ENCODE data around the gene DEF6.

The DEF6 gene

GRCh38 chr6:35359346-35359743, 61.7 kb downstream of the DEF6 start:
- Histone ChIP-seq H3K4me2 (ENCODE audit: low read length) (no peak overlapping the region), H3K36me3 (ENCODE audit: insufficient read depth, low read length) (peaks cover 48% of the 10 kb centered on the region), H3K4me3 (ENCODE audit: low read length) (no peak overlapping the region), H3K27me3 (ENCODE audit: control insufficient read depth, insufficient read depth, low read length) (no peaks in the 10 kb centered on the region), H3K9me3 (replicated peaks; ENCODE audit: low read length) (no peaks in the 10 kb centered on the region), H3K9ac (ENCODE audit: low read depth, low read length) (no peak overlapping the region), H3K4me1 (ENCODE audit: control insufficient read depth, insufficient read depth, low read length) (peaks cover 23% of the 10 kb centered on the region)

DNA sequence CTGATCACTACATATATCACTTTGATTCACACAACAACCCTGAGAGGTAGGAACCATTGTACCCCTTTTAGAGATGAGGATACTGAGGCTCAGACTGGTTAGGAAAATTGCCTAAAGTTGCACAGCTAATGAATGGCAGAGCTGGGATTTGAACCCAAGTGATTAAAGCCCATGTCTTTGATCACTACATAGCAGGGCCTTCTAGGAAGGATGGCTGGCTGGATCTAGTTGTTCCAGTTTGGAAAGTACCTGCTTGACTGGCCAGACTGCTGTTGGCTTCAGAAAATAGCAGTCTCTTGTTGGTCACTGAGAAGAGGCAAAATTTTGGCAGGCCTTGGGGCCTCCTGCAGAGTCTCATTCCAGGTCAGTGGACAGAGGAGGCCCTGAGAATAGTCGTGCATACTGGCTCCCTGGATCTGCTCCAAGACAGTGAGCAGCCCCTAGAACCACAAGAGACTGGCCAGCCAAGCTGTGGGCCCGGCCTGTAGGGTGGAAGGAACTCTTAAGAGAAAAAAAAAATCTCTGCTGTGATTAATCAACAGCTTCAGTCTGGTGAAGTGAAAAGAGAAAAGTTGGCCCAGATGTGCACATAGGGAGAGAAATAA, 62.2 kb downstream of the DEF6 start:
- Histone ChIP-seq H3K27me3 (ENCODE audit: control insufficient read depth, insufficient read depth, low read length) (no peaks in the 10 kb centered on the region), H3K36me3 (ENCODE audit: insufficient read depth, low read length) (peaks cover 43% of the 10 kb centered on the region), H3K9ac (ENCODE audit: low read depth, low read length) (no peak overlapping the region), H3K4me2 (ENCODE audit: low read length) (no peak overlapping the region), H3K9me3 (replicated peaks; ENCODE audit: low read length) (no peaks in the 10 kb centered on the region), H3K4me1 (ENCODE audit: control insufficient read depth, insufficient read depth, low read length) (peaks cover 18% of the 10 kb centered on the region), H3K4me3 (ENCODE audit: low read length) (no peak overlapping the region)

- Histone ChIP-seq H3K27me3 (ENCODE audit: control insufficient read depth, insufficient read depth, low read length) (no peaks in the 10 kb centered on the region), H3K4me2 (ENCODE audit: low read length) (no peak overlapping the region), H3K36me3 (ENCODE audit: insufficient read depth, low read length) (peaks cover 38% of the 10 kb centered on the region), H3K4me1 (ENCODE audit: control insufficient read depth, insufficient read depth, low read length) (peaks cover 14% of the 10 kb centered on the region), H3K9ac (ENCODE audit: low read depth, low read length) (no peak overlapping the region), H3K9me3 (replicated peaks; ENCODE audit: low read length) (no peaks in the 10 kb centered on the region), H3K4me3 (ENCODE audit: low read length) (no peak overlapping the region)
These were observed 62.9 kb downstream of the DEF6 start for GRCh38 chr6:35360349-35361138.

GRCh38 chr6:35362200-35362599, 64.6 kb downstream of the DEF6 start:
- Histone ChIP-seq H3K9me3 (replicated peaks; ENCODE audit: low read length) (no peaks in the 10 kb centered on the region), H3K9ac (ENCODE audit: low read depth, low read length) (no peak overlapping the region), H3K4me2 (ENCODE audit: low read length) (no peak overlapping the region), H3K4me1 (ENCODE audit: control insufficient read depth, insufficient read depth, low read length) (peaks cover 14% of the 10 kb centered on the region), H3K4me3 (ENCODE audit: low read length) (no peak overlapping the region), H3K27me3 (ENCODE audit: control insufficient read depth, insufficient read depth, low read length) (no peaks in the 10 kb centered on the region), H3K36me3 (ENCODE audit: insufficient read depth, low read length) (peaks cover 29% of the 10 kb centered on the region)

- Histone ChIP-seq H3K9me3 (replicated peaks; ENCODE audit: low read length) (no peaks in the 10 kb centered on the region), H3K9ac (ENCODE audit: low read depth, low read length) (no peak overlapping the region), H3K27me3 (ENCODE audit: control insufficient read depth, insufficient read depth, low read length) (no peaks in the 10 kb centered on the region), H3K4me1 (ENCODE audit: control insufficient read depth, insufficient read depth, low read length) (peaks cover 23% of the 10 kb centered on the region), H3K36me3 (ENCODE audit: insufficient read depth, low read length) (peaks cover 24% of the 10 kb centered on the region), H3K4me3 (ENCODE audit: low read length) (no peak overlapping the region), H3K4me2 (ENCODE audit: low read length) (no peak overlapping the region)
These were observed 65.7 kb downstream of the DEF6 start for GRCh38 chr6:35363293-35363750.

- no peaks in the 10 kb centered on the region for H3K9me3 ChIP-seq (replicated peaks; ENCODE audit: low read length)
- no peak overlapping the region for H3K4me3 ChIP-seq (ENCODE audit: low read length)
- peaks cover 16% of the 10 kb centered on the region for H3K36me3 ChIP-seq (ENCODE audit: insufficient read depth, low read length)
- H3K9ac ChIP-seq (ENCODE audit: low read depth, low read length), result no peak overlapping the region
- H3K4me2 ChIP-seq (ENCODE audit: low read length), result no peak overlapping the region
- no peaks in the 10 kb centered on the region for H3K27me3 ChIP-seq (ENCODE audit: control insufficient read depth, insufficient read depth, low read length)
- H3K4me1 ChIP-seq (ENCODE audit: control insufficient read depth, insufficient read depth, low read length), result peaks cover 34% of the 10 kb centered on the region
These were observed 68.1 kb downstream of the DEF6 start for GRCh38 chr6:35365594-35366203.

DNA sequence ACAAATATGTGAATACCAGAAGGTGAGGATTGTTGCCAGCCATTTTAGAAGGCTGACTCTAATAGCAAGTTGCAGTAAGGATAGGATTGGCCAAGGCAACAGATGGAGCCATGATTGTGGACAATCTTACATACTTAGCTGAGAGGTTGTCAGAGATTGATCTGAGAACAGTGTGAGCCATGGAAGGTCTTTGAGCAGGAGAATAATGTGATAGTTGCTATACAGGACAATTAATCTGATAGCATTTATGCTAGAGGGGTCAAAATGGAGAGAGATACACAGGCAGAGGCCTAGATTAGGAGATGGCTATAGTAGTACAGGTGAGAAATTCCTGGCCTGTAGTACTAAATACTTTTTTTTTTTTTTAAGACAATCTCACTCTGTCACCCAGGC, 68.6 kb downstream of the DEF6 start:
- peaks cover 37% of the 10 kb centered on the region for H3K4me1 ChIP-seq (ENCODE audit: control insufficient read depth, insufficient read depth, low read length)
- H3K4me2 ChIP-seq (ENCODE audit: low read length), result no peak overlapping the region
- no peaks in the 10 kb centered on the region for H3K9me3 ChIP-seq (replicated peaks; ENCODE audit: low read length)
- peaks cover 13% of the 10 kb centered on the region for H3K36me3 ChIP-seq (ENCODE audit: insufficient read depth, low read length)
- no peak overlapping the region for H3K9ac ChIP-seq (ENCODE audit: low read depth, low read length)
- no peak overlapping the region for H3K4me3 ChIP-seq (ENCODE audit: low read length)
- no peaks in the 10 kb centered on the region for H3K27me3 ChIP-seq (ENCODE audit: control insufficient read depth, insufficient read depth, low read length)

- no peak overlapping the region for H3K4me3 ChIP-seq (ENCODE audit: low read length)
- no peaks in the 10 kb centered on the region for H3K27me3 ChIP-seq (ENCODE audit: control insufficient read depth, insufficient read depth, low read length)
- no peak overlapping the region for H3K4me2 ChIP-seq (ENCODE audit: low read length)
- no peak overlapping the region for H3K9ac ChIP-seq (ENCODE audit: low read depth, low read length)
- peaks cover 41% of the 10 kb centered on the region for H3K4me1 ChIP-seq (ENCODE audit: control insufficient read depth, insufficient read depth, low read length)
- no peaks in the 10 kb centered on the region for H3K9me3 ChIP-seq (replicated peaks; ENCODE audit: low read length)
- H3K36me3 ChIP-seq (ENCODE audit: insufficient read depth, low read length), result peaks cover 10% of the 10 kb centered on the region
These were observed 70.0 kb downstream of the DEF6 start for GRCh38 chr6:35367646-35368037.

DNA sequence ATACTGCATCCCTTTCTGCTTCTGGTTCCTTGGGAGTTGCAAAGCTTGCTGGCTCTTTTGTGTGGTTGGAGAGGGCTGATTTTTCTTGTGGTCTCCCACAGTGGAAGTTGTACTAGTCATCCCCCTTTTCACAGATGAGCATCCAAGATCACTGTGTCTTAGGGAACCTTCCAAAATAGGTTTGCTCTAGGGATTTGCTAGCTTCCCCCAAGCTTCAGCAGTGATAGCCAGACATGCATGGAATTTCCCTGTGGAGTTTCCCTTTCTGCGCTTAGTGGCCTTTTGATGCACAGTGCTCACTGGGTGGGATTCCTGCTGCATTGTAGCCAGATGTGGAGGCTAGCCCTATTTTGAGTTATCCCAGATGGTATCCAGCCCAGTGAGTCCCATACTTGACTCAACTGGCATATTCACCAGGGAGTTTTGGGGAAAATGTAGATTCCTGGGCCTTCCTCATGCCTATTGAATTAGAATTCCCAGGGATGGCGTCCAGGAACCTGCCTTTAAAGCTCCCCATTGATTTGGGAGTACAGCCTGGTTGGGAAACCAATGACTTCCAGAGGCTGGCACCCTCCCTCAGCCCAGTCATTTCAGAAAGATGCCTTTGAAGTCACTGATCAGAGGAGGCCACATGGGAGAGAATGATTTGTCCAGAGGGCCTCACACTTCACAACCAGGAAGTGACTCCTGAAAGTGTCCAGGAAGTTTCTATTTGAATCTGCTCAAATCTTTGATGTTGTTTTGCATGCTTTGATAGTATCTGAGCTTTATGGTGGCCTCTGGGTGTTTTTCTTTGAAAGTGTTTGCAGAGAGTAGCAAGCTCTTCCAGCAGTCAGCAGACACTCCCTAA, 70.6 kb downstream of the DEF6 start:
- peak overlapping the region; percentile 19 for H3K9ac ChIP-seq (ENCODE audit: low read depth, low read length)
- peaks cover 41% of the 10 kb centered on the region for H3K4me1 ChIP-seq (ENCODE audit: control insufficient read depth, insufficient read depth, low read length)
- peak overlapping the region; percentile 20 for H3K4me2 ChIP-seq (ENCODE audit: low read length)
- H3K9me3 ChIP-seq (replicated peaks; ENCODE audit: low read length), result no peaks in the 10 kb centered on the region
- peaks cover 10% of the 10 kb centered on the region for H3K36me3 ChIP-seq (ENCODE audit: insufficient read depth, low read length)
- H3K4me3 ChIP-seq (ENCODE audit: low read length), result no peak overlapping the region
- H3K27me3 ChIP-seq (ENCODE audit: control insufficient read depth, insufficient read depth, low read length), result no peaks in the 10 kb centered on the region

- no peaks in the 10 kb centered on the region for H3K27me3 ChIP-seq (ENCODE audit: control insufficient read depth, insufficient read depth, low read length)
- H3K4me2 ChIP-seq (ENCODE audit: low read length), result peak overlapping the region; percentile 69
- H3K4me3 ChIP-seq (ENCODE audit: low read length), result peak overlapping the region; percentile 43
- peaks cover 10% of the 10 kb centered on the region for H3K36me3 ChIP-seq (ENCODE audit: insufficient read depth, low read length)
- peak overlapping the region; percentile 79 for H3K9ac ChIP-seq (ENCODE audit: low read depth, low read length)
- peaks cover 41% of the 10 kb centered on the region for H3K4me1 ChIP-seq (ENCODE audit: control insufficient read depth, insufficient read depth, low read length)
- no peaks in the 10 kb centered on the region for H3K9me3 ChIP-seq (replicated peaks; ENCODE audit: low read length)
These were observed 72.6 kb downstream of the DEF6 start for GRCh38 chr6:35370124-35370741.

Measured in skeletal muscle satellite cell (primary cell).